Epithelial cell of proximal tubule (primary cell): ENCODE measurements around the gene COPE. TPM values are rescaled to one million over a fixed set of nuclear protein-coding genes. Genes with fewer than 3 reads are reported as not detected.

ENCODE experiments used
- DNase-seq: peaks from one replicate; pipeline ENCODE4 v3.0.0-alpha.2; 2011; ENCODE audit warnings: low read depth
- H3K4me3 ChIP-seq: 2 replicates; pipeline ENCODE4 v1.5.1; 2011; ENCODE audit warnings: low read depth, mild to moderate bottlenecking, low read length
- total RNA-seq: library from RNA; depleted of rRNA; stranded (reverse); fragments of >200 nt; gene quantifications from 2 replicates; pipeline ENCODE4 v1.2.3, GENCODE V29; 2015
- TF ChIP-seq, protein P1 (sequence below): conservative IDR thresholded peaks from 2 replicates; pipeline ENCODE4 v1.5.1; 2012; ENCODE audit warnings: low read depth, mild to moderate bottlenecking, low read length

Gene COPE
- total RNA-seq, 1 donor from 2014 or later: 312 TPM

DNA sequence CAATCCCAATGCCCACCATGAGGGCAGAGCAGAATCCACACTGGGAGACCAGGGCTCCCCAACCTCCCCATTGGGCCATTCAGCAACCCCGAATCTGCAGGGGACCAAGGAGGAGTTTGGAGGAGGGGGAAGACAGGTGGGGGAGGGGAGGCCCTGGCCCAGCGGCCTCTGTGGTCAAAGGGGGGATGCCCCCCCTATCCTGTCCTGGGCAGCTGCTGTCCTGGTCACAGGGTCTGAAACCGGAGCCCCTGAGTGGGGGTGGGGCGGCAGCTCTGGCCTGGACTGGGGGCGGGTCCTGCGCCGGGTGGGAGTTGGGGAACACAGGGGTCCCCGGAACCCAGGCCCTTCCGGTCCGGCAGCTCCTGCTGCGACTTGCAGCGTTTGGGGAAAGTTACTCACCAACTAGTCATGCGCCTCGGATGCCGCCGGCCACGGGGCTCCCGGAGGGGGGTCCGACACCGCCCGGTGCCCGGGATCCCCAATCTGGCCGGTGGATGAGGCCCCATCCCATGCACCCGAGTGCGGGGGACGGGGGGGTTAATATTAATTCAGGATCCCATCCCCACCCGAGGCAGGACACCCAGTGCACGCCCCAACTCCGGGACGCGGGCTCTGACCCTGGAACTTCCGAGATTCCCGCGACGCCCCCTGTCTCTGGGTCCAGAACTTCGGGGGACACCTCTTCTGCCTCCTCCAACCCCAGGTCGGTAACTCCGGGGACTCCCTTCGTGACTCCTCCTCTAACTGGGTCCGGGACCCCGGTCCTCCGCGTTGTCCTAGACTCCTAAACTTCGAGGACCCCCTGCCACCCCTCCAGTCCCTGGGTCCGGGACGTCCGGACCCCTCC is 21.0 kb upstream of the COPE start:
- no peak for DNase-seq
- peak overlapping the region; percentile 98 for H3K4me3 ChIP-seq
- TF ChIP-seq, protein P1, sequence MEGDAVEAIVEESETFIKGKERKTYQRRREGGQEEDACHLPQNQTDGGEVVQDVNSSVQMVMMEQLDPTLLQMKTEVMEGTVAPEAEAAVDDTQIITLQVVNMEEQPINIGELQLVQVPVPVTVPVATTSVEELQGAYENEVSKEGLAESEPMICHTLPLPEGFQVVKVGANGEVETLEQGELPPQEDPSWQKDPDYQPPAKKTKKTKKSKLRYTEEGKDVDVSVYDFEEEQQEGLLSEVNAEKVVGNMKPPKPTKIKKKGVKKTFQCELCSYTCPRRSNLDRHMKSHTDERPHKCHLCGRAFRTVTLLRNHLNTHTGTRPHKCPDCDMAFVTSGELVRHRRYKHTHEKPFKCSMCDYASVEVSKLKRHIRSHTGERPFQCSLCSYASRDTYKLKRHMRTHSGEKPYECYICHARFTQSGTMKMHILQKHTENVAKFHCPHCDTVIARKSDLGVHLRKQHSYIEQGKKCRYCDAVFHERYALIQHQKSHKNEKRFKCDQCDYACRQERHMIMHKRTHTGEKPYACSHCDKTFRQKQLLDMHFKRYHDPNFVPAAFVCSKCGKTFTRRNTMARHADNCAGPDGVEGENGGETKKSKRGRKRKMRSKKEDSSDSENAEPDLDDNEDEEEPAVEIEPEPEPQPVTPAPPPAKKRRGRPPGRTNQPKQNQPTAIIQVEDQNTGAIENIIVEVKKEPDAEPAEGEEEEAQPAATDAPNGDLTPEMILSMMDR: no peak

DNA sequence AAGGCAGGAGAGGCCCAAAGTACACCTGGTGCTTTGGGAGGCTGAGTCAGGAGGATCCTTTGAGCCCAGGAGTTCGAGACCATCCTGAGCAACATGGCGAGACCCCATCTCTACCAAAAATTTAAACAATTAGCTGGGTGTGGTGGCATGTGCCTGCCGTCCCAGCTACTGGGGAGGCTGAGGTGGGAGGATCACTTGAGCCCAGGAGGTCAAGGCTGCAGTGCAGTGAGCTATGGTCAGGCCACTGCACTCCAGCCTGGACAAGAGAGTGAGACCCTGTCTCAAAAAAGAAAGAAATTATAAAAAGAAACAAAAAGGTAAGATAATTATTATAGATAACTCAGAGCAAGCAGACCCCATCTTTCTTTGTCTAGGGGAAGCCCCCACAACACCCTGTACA is 20.0 kb upstream of the COPE start:
- peak overlapping the region; percentile 98 for H3K4me3 ChIP-seq
- no peak for DNase-seq
- TF ChIP-seq, protein P1: no peak

DNA sequence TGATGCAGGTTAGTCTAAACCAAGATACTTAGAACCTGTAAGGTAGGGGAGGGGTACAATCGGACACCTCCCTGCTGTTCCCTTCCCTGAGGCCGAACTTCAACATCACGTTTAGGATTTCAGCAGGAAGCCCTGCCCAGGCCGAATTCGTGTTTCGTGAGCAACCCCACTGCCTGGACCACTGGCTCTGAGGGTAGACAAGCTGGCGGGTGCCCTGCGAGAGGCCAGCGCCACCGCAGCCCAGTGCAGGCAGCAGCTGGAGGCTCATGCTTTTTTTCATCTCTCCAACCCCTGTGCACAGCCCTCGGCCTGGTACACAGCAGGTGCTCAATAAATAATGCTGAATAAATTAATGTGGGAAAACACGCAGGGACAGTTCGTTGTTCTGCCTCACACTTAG is 14.1 kb upstream of the COPE start:
- H3K4me3 ChIP-seq: no peak overlapping the region
- no peak for DNase-seq
- TF ChIP-seq, protein P1: no peak

DNA sequence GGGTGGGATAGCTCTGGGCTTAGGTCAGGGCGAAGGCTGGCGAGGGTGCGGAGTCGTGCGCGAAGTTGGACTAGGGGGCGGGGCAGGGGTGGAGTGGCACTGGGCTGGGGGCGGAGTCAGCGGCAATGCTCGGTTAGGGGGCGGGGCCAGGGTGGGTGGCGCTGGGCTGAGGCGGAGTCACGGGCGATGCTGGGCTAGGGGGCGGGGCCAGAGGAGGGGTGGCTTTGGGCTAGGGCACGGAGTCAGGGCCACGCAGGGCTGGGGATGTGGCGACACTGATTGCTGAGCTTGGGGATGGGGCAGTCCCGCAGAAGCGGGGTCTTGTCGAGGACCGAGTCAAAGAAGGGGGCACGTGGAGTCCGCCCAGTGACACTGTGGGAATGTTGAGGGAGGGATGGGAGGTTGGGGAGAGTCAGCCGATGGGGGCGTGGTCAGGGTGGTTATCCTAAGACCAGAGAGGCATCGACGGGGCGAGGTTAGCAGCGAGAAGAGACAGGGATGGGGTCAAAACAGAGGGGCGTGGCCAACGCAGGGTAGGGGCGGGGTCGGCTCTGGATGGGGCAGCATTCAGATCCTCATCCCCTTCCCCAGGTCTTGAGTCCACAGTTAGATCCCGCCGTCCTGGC is 13.1 kb upstream of the COPE start:
- no peak overlapping the region for H3K4me3 ChIP-seq
- TF ChIP-seq, protein P1: no peak
- DNase-seq: no peak

DNA sequence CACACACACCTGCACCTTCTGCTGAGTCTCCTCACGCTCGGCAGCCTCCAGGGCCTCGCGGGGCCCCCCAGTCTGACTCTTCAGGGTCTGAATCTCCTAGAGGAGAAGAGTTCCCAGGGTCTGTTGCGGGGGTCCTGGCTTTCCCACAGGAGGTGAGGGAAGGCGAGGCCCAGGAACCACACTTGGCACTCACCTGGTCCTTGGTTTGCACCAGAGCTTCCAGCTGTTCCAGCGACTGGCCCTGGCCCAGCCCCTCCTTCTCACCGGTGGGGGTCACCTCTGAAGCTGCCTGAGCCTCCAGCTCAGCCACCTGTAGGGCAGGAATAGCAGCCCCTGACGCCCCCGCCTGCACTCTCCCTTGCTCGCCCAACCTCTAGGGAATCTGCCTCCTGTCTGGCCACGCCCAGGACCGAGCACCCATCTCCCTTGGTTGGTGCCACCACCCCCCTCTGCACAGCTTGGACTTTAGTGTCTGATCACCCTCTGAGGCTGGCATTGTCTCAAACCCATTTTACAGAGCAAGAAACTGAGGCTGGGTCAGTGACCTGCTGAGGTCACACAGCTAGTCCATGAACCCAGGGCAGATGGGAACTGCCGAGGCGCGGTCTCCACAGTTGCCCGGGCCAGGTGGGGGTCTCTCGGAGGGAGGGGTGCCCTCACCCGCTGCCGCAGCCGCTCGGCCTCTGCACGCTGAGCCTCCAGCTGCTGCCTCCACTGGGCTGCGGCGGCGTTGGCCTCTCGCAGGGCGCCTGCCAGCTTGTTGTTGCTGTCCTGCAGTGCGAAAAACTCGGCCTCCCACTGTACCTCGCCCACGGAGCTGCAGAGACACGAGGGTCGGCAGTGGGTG is 12.4 kb upstream of the COPE start:
- TF ChIP-seq, protein P1: no peak
- DNase-seq: no peak

DNA sequence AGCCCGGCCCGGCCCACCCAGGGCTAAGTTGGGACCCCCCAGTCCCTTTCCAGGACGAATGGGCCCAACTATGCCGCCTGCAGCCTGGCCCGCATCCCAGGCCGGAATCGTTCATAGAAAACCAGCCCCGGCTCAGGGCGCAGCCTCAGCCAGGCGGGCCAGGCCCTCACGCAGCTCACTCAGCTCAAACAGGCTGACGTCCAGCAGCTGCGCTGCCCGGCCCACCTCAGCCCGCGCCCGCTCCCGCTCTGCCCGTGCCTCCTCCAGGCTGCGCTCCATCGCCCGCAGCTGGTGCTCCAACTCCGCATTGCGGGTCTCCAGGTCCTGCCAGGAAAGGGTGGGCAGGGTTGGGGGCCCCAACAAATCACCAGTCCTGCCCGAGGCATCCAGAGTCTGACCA is 10.1 kb upstream of the COPE start:
- no peak overlapping the region for H3K4me3 ChIP-seq
- TF ChIP-seq, protein P1: no peak
- no peak for DNase-seq

More for the DNA sequence above, 12.4 kb upstream of the COPE start:
- H3K4me3 ChIP-seq: no peak overlapping the region
